Measurements from ENCODE around the gene LZTFL1. TPM values are rescaled to one million over a fixed set of nuclear protein-coding genes. Genes with fewer than 3 reads are reported as not detected.

LZTFL1 gene
- total RNA-seq, 1 experiment from 2014 or later, result 21.0 TPM

Other genes starting within 250 kb of the LZTFL1 start
- gene LIMD1, start 247.4 kb downstream of the LZTFL1 start, total RNA-seq (2021; ENCODE audit: unreplicated experiment), result 40.8 TPM
- gene SACM1L, start 152.7 kb downstream of the LZTFL1 start, total RNA-seq (2021; ENCODE audit: unreplicated experiment), result 27.3 TPM
- 0.89 TPM for gene SLC6A20, start 45.6 kb downstream of the LZTFL1 start, total RNA-seq (2021; ENCODE audit: unreplicated experiment)
- gene CCR9, start 44.4 kb upstream of the LZTFL1 start, total RNA-seq (2021; ENCODE audit: unreplicated experiment), result not detected
- not detected for gene CXCR6, start 101.3 kb upstream of the LZTFL1 start, total RNA-seq (2021; ENCODE audit: unreplicated experiment)
- gene FYCO1, start 153.7 kb upstream of the LZTFL1 start, total RNA-seq (2021; ENCODE audit: unreplicated experiment), result 15.8 TPM
- gene XCR1, start 185.4 kb upstream of the LZTFL1 start, total RNA-seq (2021; ENCODE audit: unreplicated experiment), result not detected